Caco-2 (cell line): ENCODE results near the gene HADHB. TPM values are rescaled to one million over a fixed set of nuclear protein-coding genes. Genes with fewer than 3 reads are reported as not detected.

Source experiments
- BruUV-seq: library from RNA; stranded (reverse); fragments of 400-500 nt; replicated peaks from 2 replicates; lab custom pipeline; 2021; lab: Mats Ljungman, UMichigan
- CTCF ChIA-PET: fragments of 300-600 bp; sonication (Branson Sonifier 250); formaldehyde crosslinking; loops from one replicate; lab custom pipeline; 2022; ENCODE audit warnings: antibody characterized with exemption; lab: Charles Lee
- POLR2A ChIA-PET: fragments of 300-600 bp; sonication (Branson Sonifier 250); formaldehyde crosslinking; loops from one replicate; lab custom pipeline; 2022; ENCODE audit warnings: antibody characterized with exemption; lab: Charles Lee
- DNase-seq, 2 experiments: peaks; one replicate each; pipeline versions ENCODE4 v3.0.0 to v3.0.0-alpha.2; 2020 to 2022
- H3K27me3 ChIP-seq: replicated peaks from 2 replicates; pipeline ENCODE4 v1.6.0; 2011; ENCODE audit warnings: low read length; ENCODE audit not compliant: control insufficient read depth, insufficient read depth
- H3K36me3 ChIP-seq: 2 replicates; pipeline ENCODE4 v1.5.1; 2011; ENCODE audit warnings: low read length; ENCODE audit not compliant: control insufficient read depth, insufficient read depth
- H3K4me1 ChIP-seq: fragments of 250-450 bp; sonication (Bioruptor Pico); 2 replicates; pipeline ENCODE4 v1.5.1; 2020; ENCODE audit warnings: mild to moderate bottlenecking
- H3K4me3 ChIP-seq: 2 replicates; pipeline ENCODE4 v1.5.1; 2011; ENCODE audit warnings: low read depth, mild to moderate bottlenecking, control low read depth, low read length
- H3K9me3 ChIP-seq: fragments of 250-450 bp; sonication (Bioruptor Pico); 2 replicates; pipeline ENCODE4 v1.5.1; 2020; ENCODE audit warnings: mild to moderate bottlenecking, moderate library complexity
- H3K27ac Mint-ChIP-seq: one replicate; pipeline ENCODE4 v1.8.0; 2022; ENCODE audit warnings: mixed read lengths; ENCODE audit not compliant: unreplicated experiment
- H3K27me3 Mint-ChIP-seq: one replicate; pipeline ENCODE4 v1.8.0; 2022; ENCODE audit warnings: mixed read lengths; ENCODE audit not compliant: insufficient read depth, unreplicated experiment
- H3K36me3 Mint-ChIP-seq: one replicate; pipeline ENCODE4 v1.8.0; 2022; ENCODE audit warnings: mild to moderate bottlenecking, mixed read lengths; ENCODE audit not compliant: insufficient read depth, unreplicated experiment
- H3K4me1 Mint-ChIP-seq: one replicate; pipeline ENCODE4 v1.8.0; 2022; ENCODE audit warnings: low read depth, mixed read lengths; ENCODE audit not compliant: unreplicated experiment
- H3K4me3 Mint-ChIP-seq: one replicate; pipeline ENCODE4 v1.8.0; 2022; ENCODE audit warnings: mild to moderate bottlenecking, moderate library complexity, mixed read lengths; ENCODE audit not compliant: unreplicated experiment
- H3K9me3 Mint-ChIP-seq: one replicate; pipeline ENCODE4 v1.8.0; 2022; ENCODE audit warnings: mixed read lengths; ENCODE audit not compliant: unreplicated experiment
- intact Hi-C: fragments of 100-400 bp; cut with micrococcal nuclease; formaldehyde crosslinking; loops from one replicate; pipeline ENCODE4 v1.10.0; 2022; ENCODE audit not compliant: unreplicated experiment
- total RNA-seq: library from RNA; stranded (reverse); gene quantifications from 2 replicates; pipeline ENCODE4 v1.2.3, GENCODE V29; 2022
- TF ChIP-seq, protein P1 (sequence below), 2 experiments: fragments of 200-600 bp in 1 of 2; IDR thresholded peaks; 1 replicate in 1 of 2; 2 replicates in 1 of 2; pipeline versions ENCODE4 v1.5.1 to v1.8.0; 2011 to 2022; ENCODE audit warnings: antibody characterized with exemption in 1 of 2, control low read depth in 1 of 2, inconsistent platforms in 1 of 2, low read depth in 1 of 2, low read length in 1 of 2, mild to moderate bottlenecking in 1 of 2, moderate library complexity in 1 of 2; ENCODE audit not compliant: insufficient read depth in 1 of 2, severe bottlenecking in 1 of 2, unreplicated experiment in 1 of 2

The HADHB gene
- total RNA-seq, 1 experiment from 2014 or later, result 93.2 TPM

DNA sequence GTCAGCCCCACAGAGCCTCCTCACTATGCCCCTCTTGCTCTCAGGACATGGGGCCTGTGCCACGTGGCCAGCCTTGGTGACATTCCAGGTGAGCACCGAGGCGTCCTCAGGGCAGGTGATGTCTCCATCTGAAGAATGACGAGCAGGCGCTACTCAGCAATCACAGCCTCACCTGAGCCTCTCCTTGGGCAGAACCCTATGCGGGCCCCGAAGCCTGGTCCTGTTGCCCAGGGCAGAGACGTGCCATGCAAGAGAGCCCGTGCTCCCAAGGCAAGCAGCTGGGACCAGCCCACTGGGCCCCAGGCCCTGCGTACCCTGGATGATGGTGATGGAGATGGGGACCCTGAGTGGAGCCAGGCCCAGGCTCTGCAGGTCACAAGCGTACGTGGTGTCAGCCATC lies 68.7 kb downstream of the HADHB start:
- H3K27me3 Mint-ChIP-seq, result peaks cover 3% of the 10 kb centered on the region
- H3K27me3 ChIP-seq, result no peaks in the 10 kb centered on the region
- DNase-seq, result no peak
- intact Hi-C loops, result loop anchor here (5.0 kb wide), 1 partner anchor 76 kb away; no protein-coding TSS in a partner anchor
- no peak overlapping the region for H3K27ac Mint-ChIP-seq
- no peaks in the 10 kb centered on the region for H3K4me1 Mint-ChIP-seq
- POLR2A ChIA-PET, result no interaction called here
- BruUV-seq, result no TSS peak
- no peaks in the 10 kb centered on the region for H3K4me1 ChIP-seq
- H3K36me3 ChIP-seq, result no peaks in the 10 kb centered on the region
- H3K4me3 ChIP-seq, result no peak overlapping the region
- no peaks in the 10 kb centered on the region for H3K9me3 Mint-ChIP-seq
- H3K36me3 Mint-ChIP-seq, result no peaks in the 10 kb centered on the region
- H3K4me3 Mint-ChIP-seq, result no peak overlapping the region
- TF ChIP-seq, protein P1, sequence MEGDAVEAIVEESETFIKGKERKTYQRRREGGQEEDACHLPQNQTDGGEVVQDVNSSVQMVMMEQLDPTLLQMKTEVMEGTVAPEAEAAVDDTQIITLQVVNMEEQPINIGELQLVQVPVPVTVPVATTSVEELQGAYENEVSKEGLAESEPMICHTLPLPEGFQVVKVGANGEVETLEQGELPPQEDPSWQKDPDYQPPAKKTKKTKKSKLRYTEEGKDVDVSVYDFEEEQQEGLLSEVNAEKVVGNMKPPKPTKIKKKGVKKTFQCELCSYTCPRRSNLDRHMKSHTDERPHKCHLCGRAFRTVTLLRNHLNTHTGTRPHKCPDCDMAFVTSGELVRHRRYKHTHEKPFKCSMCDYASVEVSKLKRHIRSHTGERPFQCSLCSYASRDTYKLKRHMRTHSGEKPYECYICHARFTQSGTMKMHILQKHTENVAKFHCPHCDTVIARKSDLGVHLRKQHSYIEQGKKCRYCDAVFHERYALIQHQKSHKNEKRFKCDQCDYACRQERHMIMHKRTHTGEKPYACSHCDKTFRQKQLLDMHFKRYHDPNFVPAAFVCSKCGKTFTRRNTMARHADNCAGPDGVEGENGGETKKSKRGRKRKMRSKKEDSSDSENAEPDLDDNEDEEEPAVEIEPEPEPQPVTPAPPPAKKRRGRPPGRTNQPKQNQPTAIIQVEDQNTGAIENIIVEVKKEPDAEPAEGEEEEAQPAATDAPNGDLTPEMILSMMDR (IDR thresholded peaks at IDR 0.05; ENCODE audit: insufficient read depth in 1 of 2, low read depth in 1 of 2, low read length in 1 of 2, severe bottlenecking in 1 of 2, unreplicated experiment in 1 of 2), result no peak
- H3K9me3 ChIP-seq, result no peaks in the 10 kb centered on the region
- CTCF ChIA-PET, result no interaction called here

DNA sequence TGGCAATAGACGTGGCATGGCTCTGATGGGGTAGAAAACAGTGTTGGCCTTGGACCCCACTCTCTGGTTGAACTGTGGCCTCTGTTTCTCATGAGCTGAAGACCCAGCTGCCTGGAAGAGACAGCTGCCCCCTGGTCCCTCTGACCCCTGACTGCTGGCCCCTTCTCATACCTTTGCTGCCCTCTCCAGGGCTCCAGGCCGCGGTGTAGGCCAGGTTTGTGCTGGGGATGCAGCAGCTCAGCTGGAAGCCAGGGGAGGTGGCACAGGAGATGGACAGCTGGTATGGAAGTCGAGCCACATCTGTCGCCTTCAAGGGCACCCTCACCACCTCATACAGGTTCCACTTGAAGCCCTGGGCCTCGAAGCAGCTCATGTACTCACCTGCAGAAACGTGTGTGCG lies 69.5 kb downstream of the HADHB start:
- Mint-ChIP-seq H3K4me3 (no peak overlapping the region), H3K9me3 (no peaks in the 10 kb centered on the region), H3K36me3 (no peaks in the 10 kb centered on the region), H3K27me3 (peaks cover 3% of the 10 kb centered on the region), H3K27ac (no peak overlapping the region), H3K4me1 (peaks cover under 1% of the 10 kb centered on the region)
- BruUV-seq, result no TSS peak
- Histone ChIP-seq H3K4me1 (no peaks in the 10 kb centered on the region), H3K27me3 (no peaks in the 10 kb centered on the region), H3K9me3 (no peaks in the 10 kb centered on the region), H3K36me3 (no peaks in the 10 kb centered on the region), H3K4me3 (no peak overlapping the region)
- ChIA-PET CTCF (interaction anchor here (0.6 to 1.0 kb wide), 2 partner anchors 14 to 71 kb away, joined by 3 read pairs; no protein-coding TSS in a partner anchor), POLR2A (no interaction called here)
- TF ChIP-seq, protein P1 (IDR thresholded peaks at IDR 0.05; ENCODE audit: insufficient read depth in 1 of 2, low read depth in 1 of 2, low read length in 1 of 2, severe bottlenecking in 1 of 2, unreplicated experiment in 1 of 2), result peak; percentile 20 to 49
- intact Hi-C loops, result loop anchor here (5.0 kb wide), 1 partner anchor 77 kb away; no protein-coding TSS in a partner anchor
- peak in 1 of 2 experiments; percentile 56 for DNase-seq

DNA sequence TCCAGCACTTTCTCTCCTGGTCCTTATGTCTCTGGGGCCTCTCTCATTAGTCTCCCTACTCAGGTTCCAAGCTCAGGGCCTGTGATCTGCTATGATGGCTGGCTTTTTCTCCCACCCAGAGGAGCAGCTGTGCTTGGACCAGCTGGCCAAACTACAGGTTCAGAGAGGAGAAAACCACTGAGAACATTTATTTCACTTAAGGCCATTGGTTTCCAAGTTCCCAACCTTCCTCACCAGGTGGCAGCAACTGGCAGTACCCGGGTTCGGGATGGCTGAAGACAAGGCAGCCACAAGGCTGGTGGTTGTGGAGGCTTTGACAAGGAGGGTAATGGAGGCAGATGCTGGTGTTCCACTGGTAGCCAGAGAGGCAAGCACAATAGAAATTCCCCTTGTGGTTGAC lies 71.3 kb downstream of the HADHB start:
- intact Hi-C loops, result no loop called here

More for the DNA sequence above, 71.3 kb downstream of the HADHB start:
- H3K27ac Mint-ChIP-seq, result no peak overlapping the region
- Histone ChIP-seq H3K9me3 (no peaks in the 10 kb centered on the region), H3K4me1 (no peaks in the 10 kb centered on the region), H3K27me3 (no peaks in the 10 kb centered on the region), H3K36me3 (no peaks in the 10 kb centered on the region), H3K4me3 (no peak overlapping the region)
- ChIA-PET CTCF (interaction anchor here (0.6 kb wide), 1 partner anchor 59 kb away, joined by 4 read pairs; no protein-coding TSS in a partner anchor), POLR2A (interaction anchor here (0.6 kb wide), 1 partner anchor 30 kb away, joined by 3 read pairs; the partner anchor contains the start of gene SELENOI)
- TF ChIP-seq, protein P1 (IDR thresholded peaks at IDR 0.05; ENCODE audit: insufficient read depth in 1 of 2, low read depth in 1 of 2, low read length in 1 of 2, severe bottlenecking in 1 of 2, unreplicated experiment in 1 of 2), result no peak
- no peak overlapping the region for H3K4me3 Mint-ChIP-seq
- peaks cover 7% of the 10 kb centered on the region for H3K4me1 Mint-ChIP-seq
- no TSS peak for BruUV-seq
- H3K27me3 Mint-ChIP-seq, result peaks cover 3% of the 10 kb centered on the region
- no peaks in the 10 kb centered on the region for H3K9me3 Mint-ChIP-seq
- peaks cover 5% of the 10 kb centered on the region for H3K36me3 Mint-ChIP-seq
- no peak for DNase-seq
